ENCODE data around the gene NEUROD4.

Gene NEUROD4

DNA sequence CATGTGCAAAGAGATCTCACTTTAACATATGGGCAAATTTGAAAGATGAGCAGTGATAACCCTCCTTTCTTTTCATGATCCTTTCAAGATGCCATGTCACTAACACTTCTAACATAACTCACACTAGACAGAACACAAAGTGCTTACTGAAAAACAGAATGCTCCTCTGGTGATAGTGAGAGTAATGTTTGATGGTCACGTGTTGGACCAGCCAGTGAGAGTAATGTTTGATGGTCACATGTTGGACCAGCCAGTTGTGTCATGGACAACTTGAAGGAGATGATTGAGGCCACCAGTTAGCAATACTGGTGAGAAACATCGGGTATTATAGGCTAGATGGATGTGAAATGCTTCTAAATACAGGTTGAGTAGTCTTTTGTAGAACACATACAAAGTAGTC lies 5.7 kb downstream of the NEUROD4 start:
- DNase-seq (ENCODE audit: low spot score), result no peak
- TF ChIP-seq, protein P1, sequence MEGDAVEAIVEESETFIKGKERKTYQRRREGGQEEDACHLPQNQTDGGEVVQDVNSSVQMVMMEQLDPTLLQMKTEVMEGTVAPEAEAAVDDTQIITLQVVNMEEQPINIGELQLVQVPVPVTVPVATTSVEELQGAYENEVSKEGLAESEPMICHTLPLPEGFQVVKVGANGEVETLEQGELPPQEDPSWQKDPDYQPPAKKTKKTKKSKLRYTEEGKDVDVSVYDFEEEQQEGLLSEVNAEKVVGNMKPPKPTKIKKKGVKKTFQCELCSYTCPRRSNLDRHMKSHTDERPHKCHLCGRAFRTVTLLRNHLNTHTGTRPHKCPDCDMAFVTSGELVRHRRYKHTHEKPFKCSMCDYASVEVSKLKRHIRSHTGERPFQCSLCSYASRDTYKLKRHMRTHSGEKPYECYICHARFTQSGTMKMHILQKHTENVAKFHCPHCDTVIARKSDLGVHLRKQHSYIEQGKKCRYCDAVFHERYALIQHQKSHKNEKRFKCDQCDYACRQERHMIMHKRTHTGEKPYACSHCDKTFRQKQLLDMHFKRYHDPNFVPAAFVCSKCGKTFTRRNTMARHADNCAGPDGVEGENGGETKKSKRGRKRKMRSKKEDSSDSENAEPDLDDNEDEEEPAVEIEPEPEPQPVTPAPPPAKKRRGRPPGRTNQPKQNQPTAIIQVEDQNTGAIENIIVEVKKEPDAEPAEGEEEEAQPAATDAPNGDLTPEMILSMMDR (IDR thresholded peaks at IDR 0.05; ENCODE audit: extremely low read depth, missing control alignments), result no peak

DNA sequence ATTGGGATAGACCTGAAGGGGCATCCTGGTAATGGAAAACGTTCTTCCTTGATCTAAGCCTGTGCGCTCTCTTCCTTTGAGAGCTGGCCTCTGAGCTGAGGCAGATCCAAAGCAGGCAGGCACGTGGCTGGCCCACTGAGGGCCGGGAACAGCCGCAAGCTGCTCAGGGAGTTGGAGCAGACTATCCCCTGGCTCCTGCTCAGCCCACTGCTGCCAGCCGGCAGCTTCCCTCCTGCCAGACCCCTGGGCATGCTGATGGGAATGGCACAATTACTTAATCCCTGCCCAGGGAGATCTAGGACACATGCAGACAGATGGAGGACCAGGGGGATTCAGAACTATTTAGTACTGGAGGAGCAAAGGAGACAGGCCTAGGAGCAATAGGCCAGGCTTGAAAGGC lies 14.4 kb downstream of the NEUROD4 start:
- TF ChIP-seq, protein P1 (IDR thresholded peaks at IDR 0.05; ENCODE audit: extremely low read depth, missing control alignments), result no peak
- no peak for DNase-seq (ENCODE audit: low spot score)

DNA sequence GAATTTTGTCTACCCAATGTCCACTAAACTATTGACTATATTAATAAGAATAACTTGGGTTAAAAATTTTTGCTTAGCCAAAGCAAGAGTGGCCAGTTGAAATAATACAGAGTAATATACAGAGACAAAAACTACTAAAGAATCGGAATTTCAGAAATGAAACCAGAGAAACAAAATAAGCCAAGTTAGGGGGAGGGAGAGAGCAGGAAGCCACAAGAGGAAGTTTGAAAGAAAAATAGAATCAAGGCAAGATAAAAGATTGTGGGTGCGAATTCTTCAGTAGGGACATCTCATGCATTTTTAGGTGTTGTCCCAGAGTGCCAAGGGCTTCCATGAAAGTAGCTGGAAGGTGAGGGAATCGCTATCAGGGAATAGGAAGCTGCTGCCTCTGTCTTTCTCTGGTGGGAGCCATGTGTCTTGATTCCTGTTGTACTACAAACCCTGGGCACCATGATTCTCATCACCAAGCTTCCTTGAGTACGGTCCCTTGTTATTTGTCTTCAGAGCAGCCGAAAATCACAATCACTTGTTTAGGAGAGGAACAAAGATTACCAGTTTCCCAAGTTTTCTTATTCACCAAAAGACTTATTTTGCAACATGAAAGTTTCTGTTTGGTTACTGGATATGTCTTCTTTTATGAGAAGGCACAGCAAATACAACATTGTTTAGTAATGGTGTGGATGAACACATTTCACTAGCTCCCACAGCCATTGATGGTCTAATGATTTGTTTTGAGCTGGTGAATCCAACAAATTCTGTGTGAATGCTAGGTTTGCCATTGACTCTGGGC lies 16.7 kb downstream of the NEUROD4 start:
- no peak for DNase-seq (ENCODE audit: low spot score)
- TF ChIP-seq, protein P1 (IDR thresholded peaks at IDR 0.05; ENCODE audit: extremely low read depth, missing control alignments), result no peak

DNA sequence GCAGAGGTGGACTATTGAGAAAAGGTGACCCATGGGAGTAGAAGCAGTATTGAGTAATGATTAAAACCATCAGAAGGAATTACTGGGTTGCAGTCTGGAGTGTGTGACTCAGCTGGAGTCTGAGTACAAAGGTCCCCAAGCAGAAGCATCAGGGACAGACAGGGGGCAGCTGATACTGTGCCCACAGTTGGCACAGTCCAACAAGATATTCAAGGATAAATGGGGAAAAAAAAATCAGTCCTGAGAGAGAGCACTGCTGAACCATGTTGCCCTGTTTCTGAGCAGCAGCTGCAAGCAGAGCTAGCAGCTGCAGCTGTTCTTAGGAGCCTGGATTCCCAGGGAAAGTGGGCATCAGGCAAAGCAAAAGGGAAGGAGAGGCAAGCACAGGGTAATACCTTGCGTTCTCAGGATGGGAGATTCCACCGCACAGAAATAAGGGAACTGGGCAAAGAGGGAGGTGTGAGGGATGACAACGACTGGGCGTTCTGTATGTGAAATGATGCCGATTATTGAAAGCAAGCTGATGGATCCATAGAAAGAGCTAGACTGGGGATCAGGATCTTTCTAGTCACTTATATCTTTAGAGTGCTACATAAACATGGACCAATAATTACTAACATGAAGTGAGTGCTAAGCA lies 17.7 kb downstream of the NEUROD4 start:
- TF ChIP-seq, protein P1 (IDR thresholded peaks at IDR 0.05; ENCODE audit: extremely low read depth, missing control alignments), result no peak
- DNase-seq (ENCODE audit: low spot score), result no peak

DNA sequence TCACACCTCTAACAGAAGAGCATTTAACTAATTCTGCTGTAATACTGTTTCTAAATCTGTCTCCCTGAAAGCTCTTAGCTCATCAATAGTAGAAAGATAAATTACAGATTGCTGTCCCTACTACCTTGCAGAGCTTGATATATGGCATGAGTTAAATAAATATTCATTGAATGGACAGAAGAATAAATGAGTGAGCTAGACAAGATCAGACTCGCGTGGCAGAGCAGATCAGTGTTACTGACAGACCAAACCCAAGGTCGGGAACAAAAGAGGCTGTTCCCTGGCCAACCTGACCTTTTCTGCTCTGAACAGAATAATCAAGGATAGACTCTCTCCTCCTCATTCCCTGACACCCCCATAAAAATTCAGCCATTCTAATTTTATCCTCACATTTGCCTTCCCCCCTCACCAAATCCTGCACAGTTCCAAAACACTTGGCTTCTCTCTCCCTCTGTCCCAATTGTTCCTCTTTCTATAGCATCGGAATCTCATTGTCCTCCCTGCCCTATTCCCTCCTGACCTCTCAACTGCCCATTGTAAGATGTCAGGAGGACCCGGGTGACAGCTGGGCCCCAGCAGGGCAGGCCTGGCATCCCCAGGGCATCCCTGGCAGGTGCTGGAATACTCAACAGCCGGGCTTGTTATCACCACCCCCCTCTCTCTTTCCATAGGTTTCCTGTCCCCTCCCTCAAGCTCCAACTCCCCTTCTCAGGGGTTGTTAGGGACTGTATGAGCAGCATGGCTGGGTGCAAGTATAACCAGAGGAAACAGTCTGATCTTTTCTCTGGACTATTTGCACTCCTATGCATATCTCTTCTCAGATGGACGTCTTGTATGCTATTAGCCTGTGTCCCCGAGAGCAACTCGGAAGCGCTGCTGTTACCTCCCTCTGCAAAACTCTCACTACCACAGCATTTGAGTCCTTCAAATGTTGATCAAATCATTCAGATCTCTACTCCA lies 19.9 kb downstream of the NEUROD4 start:
- DNase-seq (ENCODE audit: low spot score), result no peak
- TF ChIP-seq, protein P1 (IDR thresholded peaks at IDR 0.05; ENCODE audit: extremely low read depth, missing control alignments), result no peak

DNA sequence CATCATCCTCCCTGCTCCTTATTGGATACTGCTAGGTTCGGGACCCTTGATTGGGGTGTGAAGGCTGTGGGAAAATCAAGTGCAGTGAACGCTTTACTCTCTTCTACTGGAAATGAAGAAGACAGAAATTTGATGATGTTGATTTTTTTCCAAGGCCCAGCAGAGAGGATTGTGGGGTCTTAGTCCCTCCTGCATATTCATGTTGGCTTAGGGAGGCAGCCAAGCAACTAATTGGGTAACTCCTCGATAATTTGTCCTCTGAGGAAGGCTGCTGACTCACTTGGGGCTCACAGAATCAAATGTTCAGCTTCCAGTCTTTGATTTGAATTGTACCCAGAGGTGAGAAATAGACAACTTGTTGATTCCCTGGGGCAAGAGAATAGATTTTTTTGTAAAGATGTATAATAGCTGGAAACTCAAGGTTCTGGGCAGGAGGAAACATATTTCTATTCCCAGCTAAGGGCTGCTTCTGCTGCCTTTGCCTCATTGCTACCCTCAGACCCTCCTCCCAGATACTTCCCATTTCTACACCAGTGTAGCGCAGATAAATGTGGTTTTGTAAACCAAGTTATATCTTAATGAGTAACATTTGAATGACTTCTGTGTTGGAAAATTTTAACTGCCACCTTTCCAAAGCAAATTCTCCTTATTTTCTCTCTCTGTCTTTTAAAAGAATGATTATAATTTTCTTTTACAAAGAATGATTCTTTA lies 21.7 kb downstream of the NEUROD4 start:
- TF ChIP-seq, protein P1 (IDR thresholded peaks at IDR 0.05; ENCODE audit: extremely low read depth, missing control alignments), result no peak
- no peak for DNase-seq (ENCODE audit: low spot score)

Measured in GM20000 (cell line).